ENCODE results near the gene URB2.

GRCh38 chr1:229625915-229626831 is at the start of gene URB2, which contains the start of gene TAF5L:
- TF ChIP-seq CTCF (conservative IDR thresholded peaks at IDR 0.05; ENCODE audit: low read length) (no peak), EZH2phosphoT487 (IDR thresholded peaks at IDR 0.05; ENCODE audit: borderline replicate concordance) (no peak)

All from Loucy (cell line).